ENCODE results near the gene ST6GALNAC1.
"Not testable (repeated sequence)": the region's sequence is repeated elsewhere in the genome, so short reads cannot be mapped to it uniquely, and the experiment has no call there.

Gene ST6GALNAC1

DNA sequence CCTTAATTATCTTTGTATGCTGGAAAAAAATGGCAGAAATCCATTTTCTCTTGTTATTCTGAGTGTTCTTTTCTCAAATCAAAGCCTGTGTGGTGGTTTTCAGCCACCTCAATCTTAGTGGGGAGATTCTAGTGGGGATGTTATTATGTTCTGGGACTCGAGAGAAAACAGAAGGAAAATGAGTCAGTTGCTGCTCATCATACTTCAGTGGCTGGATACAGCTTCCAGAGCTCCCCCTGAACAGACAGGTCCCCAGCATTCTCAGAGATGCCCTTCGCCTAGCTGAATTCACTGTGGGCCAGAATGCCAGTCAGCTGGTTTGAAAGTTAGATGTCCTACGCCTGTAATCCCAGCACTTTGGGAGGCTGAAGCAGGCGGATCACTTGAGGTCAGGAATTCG lies 8.5 kb downstream of the ST6GALNAC1 start:
- Histone ChIP-seq H3K27me3 (ENCODE audit: control insufficient read depth, insufficient read depth, low read length) (no peaks in the 10 kb centered on the region), H3K4me1 (ENCODE audit: control insufficient read depth, insufficient read depth, low read length) (no peaks in the 10 kb centered on the region), H3K4me3 (ENCODE audit: low read length) (no peak overlapping the region), H3K27ac (ENCODE audit: low read depth, low read length) (no peak overlapping the region), H3K36me3 (ENCODE audit: control insufficient read depth, insufficient read depth, low read length) (no peaks in the 10 kb centered on the region), H3K9ac (ENCODE audit: low read length) (no peak overlapping the region)

DNA sequence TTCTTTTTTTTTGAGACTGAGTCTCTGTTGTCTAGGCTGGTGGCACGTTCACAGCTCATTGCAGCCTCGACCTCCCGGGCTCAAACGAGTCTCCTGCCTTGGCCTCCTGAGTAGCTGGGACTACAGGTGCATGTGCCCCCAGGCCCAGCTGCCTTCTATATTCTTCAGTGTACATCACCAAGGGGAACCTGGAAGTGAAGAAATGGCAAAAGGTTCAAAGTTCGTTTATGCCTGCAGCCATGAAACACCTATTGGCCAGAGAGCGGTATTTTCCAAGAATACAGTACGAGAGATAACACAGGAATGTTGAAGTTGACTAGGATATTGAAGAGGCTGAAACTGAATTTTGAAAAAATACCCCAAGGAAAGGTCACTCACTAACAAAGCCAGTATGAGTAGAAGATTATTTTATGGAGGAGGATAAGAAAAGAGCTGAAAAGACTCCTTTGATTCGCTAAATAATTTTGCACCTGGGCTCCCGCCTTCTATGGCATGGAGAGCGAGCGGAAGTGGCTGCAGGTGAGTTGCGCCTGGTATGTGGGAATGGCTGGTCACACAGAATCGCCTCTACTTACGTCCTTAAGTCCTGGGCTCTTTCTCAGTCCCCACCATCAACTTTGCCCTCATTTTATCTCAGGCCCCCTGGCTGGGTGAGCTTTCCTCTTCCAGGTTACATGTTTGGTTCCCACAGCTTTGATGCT lies 9.8 kb downstream of the ST6GALNAC1 start:
- Histone ChIP-seq H3K36me3 (ENCODE audit: control insufficient read depth, insufficient read depth, low read length) (no peaks in the 10 kb centered on the region), H3K9ac (ENCODE audit: low read length) (no peak overlapping the region), H3K4me3 (ENCODE audit: low read length) (no peak overlapping the region), H3K27ac (ENCODE audit: low read depth, low read length) (no peak overlapping the region), H3K4me1 (ENCODE audit: control insufficient read depth, insufficient read depth, low read length) (no peaks in the 10 kb centered on the region), H3K27me3 (ENCODE audit: control insufficient read depth, insufficient read depth, low read length) (no peaks in the 10 kb centered on the region)

DNA sequence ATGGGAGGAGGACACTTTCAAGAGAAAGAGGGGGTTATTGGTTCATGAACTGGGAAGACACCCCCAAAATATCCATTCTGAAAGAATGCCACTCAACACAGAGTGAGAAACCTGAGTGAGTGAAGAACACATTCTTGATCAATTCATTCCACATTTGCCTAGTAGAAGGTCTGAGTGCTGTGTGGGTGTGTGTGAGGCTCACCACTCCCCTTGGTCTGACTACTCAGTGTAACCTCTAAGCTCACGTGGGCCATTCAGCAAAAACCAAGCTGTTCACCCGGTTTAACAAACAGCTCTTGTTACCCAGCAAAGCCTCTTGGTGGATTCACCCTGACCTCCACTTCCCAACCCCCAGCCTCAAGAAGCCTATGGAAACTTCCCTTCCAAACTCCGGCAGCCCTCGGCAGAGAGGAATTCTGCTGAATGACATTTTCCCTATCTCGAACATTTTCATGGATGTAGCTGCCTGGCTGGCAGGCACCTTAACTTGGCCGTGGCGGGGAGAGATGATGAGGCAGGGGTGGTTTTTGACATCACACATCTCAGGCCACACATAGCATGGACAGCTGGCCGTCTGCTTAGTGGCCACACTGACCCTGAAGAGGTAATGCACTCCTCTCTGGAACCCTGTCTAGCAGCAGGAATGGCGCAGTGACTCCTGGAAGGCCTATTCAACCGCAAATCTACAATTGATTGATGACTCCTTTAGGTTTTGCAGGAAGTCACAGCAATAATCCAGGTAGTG lies 11.6 kb downstream of the ST6GALNAC1 start:
- Histone ChIP-seq H3K27me3 (ENCODE audit: control insufficient read depth, insufficient read depth, low read length) (no peaks in the 10 kb centered on the region), H3K4me1 (ENCODE audit: control insufficient read depth, insufficient read depth, low read length) (no peaks in the 10 kb centered on the region), H3K36me3 (ENCODE audit: control insufficient read depth, insufficient read depth, low read length) (peaks cover 3% of the 10 kb centered on the region), H3K4me3 (ENCODE audit: low read length) (no peak overlapping the region), H3K9ac (ENCODE audit: low read length) (no peak overlapping the region), H3K27ac (ENCODE audit: low read depth, low read length) (no peak overlapping the region)

DNA sequence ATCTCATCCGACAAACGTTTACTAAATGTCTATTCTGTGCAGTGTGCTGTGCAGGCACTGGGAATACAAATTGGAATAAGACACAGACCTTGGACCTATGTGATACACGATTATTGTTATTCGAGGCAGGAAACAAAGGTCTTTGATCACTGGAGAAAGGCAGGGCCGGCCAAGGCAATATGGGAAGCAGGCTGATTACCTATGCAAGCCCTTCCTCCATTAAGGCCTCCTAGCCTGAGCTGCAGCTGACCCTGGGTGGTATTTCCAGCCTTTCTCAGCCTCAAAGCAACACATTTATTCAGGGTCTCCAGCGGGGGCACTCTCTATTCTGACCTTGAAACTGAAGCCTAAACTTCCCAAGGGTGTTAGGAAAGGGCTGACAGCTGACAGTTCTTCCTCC lies 13.4 kb downstream of the ST6GALNAC1 start:
- no peaks in the 10 kb centered on the region for H3K27me3 ChIP-seq (ENCODE audit: control insufficient read depth, insufficient read depth, low read length)
- no peak overlapping the region for H3K4me3 ChIP-seq (ENCODE audit: low read length)
- H3K27ac ChIP-seq (ENCODE audit: low read depth, low read length), result no peak overlapping the region
- peaks cover 3% of the 10 kb centered on the region for H3K36me3 ChIP-seq (ENCODE audit: control insufficient read depth, insufficient read depth, low read length)
- H3K4me1 ChIP-seq (ENCODE audit: control insufficient read depth, insufficient read depth, low read length), result no peaks in the 10 kb centered on the region
- no peak overlapping the region for H3K9ac ChIP-seq (ENCODE audit: low read length)

DNA sequence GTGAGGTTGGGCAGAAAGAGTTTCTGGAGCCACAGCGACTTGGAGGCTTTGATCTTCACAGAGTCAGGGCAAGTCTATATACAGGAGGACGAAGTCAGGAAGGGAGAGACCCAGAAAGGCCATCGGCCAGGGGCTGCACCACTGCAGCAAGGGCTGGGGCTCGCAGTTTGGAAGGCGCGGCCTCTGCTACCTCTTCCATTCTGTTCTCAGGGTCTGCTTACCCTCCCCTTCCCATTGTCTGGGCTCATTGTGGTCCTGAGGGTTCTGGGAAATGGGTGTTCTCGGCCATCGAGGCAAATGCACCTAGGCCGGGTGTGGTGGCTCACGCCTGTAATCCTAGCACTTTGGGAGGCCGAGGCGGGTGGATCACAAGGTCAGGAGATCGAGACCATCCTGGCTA lies 16.0 kb downstream of the ST6GALNAC1 start:
- Histone ChIP-seq H3K9ac (ENCODE audit: low read length) (no peak overlapping the region), H3K27ac (ENCODE audit: low read depth, low read length) (no peak overlapping the region), H3K4me1 (ENCODE audit: control insufficient read depth, insufficient read depth, low read length) (no peaks in the 10 kb centered on the region), H3K27me3 (ENCODE audit: control insufficient read depth, insufficient read depth, low read length) (no peaks in the 10 kb centered on the region), H3K4me3 (ENCODE audit: low read length) (no peak overlapping the region), H3K36me3 (ENCODE audit: control insufficient read depth, insufficient read depth, low read length) (peaks cover 3% of the 10 kb centered on the region)

DNA sequence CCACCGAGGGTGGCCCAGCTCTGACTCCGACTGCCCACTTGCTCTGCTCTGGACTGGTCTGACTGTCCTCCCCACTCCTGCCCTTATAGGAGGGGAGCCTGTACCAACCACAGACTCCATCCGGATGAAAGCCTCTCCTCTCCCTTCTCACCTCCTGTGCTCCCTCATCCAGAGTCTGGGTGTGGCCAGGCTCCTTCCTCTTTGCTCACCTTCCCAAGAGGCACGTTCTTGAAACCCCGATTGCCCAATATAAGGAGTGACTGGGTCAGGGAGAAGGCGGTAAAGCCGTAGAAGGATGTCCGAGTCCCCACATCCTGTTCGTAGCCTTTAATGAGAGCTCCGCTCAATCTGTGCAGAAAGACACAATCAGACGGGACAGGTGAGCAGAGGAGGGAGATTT lies 17.1 kb downstream of the ST6GALNAC1 start:
- Histone ChIP-seq H3K27me3 (ENCODE audit: control insufficient read depth, insufficient read depth, low read length) (no peaks in the 10 kb centered on the region), H3K36me3 (ENCODE audit: control insufficient read depth, insufficient read depth, low read length) (peaks cover 3% of the 10 kb centered on the region), H3K4me3 (ENCODE audit: low read length) (no peak overlapping the region), H3K9ac (ENCODE audit: low read length) (no peak overlapping the region), H3K4me1 (ENCODE audit: control insufficient read depth, insufficient read depth, low read length) (no peaks in the 10 kb centered on the region), H3K27ac (ENCODE audit: low read depth, low read length) (no peak overlapping the region)

DNA sequence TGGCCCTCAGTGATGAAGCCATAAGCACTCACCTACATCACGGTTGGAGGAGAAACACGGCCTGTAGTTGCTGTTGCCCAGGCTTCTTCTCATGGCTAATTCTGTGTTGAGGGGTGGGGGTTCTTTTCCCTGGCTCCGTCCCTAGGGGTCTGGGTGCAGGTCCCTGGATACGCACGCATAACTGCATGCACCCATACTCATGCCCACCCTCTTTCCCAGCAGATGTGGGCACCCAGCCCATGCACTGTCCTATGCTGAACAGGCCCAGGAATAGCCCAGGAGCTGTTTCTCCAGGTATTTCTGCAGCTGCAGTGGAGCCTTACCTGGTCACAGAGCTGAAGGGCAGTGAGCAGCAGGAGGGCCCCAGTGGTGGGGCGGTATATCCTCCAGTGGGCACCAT lies 18.1 kb downstream of the ST6GALNAC1 start:
- Histone ChIP-seq H3K27me3 (ENCODE audit: control insufficient read depth, insufficient read depth, low read length) (no peaks in the 10 kb centered on the region), H3K27ac (ENCODE audit: low read depth, low read length) (no peak overlapping the region), H3K36me3 (ENCODE audit: control insufficient read depth, insufficient read depth, low read length) (peaks cover 3% of the 10 kb centered on the region), H3K4me1 (ENCODE audit: control insufficient read depth, insufficient read depth, low read length) (no peaks in the 10 kb centered on the region), H3K4me3 (ENCODE audit: low read length) (no peak overlapping the region), H3K9ac (ENCODE audit: low read length) (no peak overlapping the region)

DNA sequence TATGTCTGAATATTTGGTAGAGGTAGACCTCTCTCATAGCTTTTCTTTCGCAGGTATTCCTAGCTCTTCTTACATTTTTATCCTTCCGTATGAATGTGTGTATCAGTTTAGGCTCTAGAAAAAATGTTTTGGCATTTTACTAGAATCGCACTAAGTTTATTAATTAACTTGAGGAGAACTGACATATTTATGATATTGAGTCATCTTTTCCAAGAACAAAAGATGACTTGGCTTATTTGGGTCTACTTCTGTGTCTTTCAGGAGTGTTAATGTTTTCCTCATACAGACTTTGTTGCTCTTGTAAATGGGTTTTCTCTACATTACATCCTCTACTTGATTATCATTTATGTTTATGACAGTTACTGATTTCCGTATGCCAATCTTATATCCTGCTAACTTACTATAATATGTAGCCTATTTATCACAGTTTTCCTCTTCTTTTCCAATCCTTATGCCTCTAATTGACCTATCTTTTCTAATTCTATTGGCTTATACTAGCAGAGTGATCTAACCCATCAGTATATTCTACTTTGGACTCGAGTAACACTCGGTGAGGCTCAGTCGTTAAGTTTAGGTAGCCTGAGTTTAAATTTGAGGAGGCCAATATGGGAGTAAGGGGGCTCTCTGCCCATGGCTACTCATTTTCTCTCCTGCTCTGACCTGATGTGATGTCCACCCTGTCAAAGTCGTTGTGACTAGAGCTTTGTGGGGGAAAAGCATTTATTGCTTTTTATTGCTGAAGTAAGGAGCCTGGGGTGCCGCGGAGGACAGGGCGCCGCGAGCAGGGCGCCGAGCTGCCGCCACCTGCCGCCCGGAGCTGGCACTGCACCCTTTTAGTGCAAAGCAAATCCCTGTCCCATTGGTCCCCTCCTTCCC lies 20.0 kb downstream of the ST6GALNAC1 start:
- Histone ChIP-seq H3K4me1 (ENCODE audit: control insufficient read depth, insufficient read depth, low read length) (no peaks in the 10 kb centered on the region), H3K27ac (ENCODE audit: low read depth, low read length) (no peak overlapping the region), H3K36me3 (ENCODE audit: control insufficient read depth, insufficient read depth, low read length) (peaks cover 3% of the 10 kb centered on the region), H3K9ac (ENCODE audit: low read length) (no peak overlapping the region), H3K27me3 (ENCODE audit: control insufficient read depth, insufficient read depth, low read length) (no peaks in the 10 kb centered on the region), H3K4me3 (ENCODE audit: low read length) (no peak overlapping the region)

DNA sequence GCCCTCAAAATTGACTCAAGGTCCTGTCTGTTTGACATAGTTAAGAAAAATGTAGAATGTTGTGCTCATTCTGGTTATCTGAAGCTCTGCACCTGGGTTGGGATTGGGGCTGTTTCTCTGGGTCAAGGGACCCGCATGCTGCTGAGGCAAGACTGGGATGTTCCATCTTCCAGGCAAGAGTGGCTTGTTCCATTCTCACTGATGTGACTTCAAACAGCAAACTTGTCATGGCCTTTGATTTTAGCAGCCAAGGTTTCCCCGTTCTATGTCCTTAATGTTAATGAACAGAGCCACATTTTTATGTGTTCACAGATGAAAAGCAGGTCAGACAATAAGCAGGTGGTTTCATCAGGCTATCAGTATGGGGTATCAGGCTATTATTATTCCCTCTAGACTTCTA lies 25.7 kb downstream of the ST6GALNAC1 start:
- no peaks in the 10 kb centered on the region for H3K27me3 ChIP-seq (ENCODE audit: control insufficient read depth, insufficient read depth, low read length)
- H3K4me1 ChIP-seq (ENCODE audit: control insufficient read depth, insufficient read depth, low read length), result no peaks in the 10 kb centered on the region
- no peak overlapping the region for H3K4me3 ChIP-seq (ENCODE audit: low read length)
- no peak overlapping the region for H3K9ac ChIP-seq (ENCODE audit: low read length)
- no peak overlapping the region for H3K27ac ChIP-seq (ENCODE audit: low read depth, low read length)
- H3K36me3 ChIP-seq (ENCODE audit: control insufficient read depth, insufficient read depth, low read length), result no peaks in the 10 kb centered on the region

DNA sequence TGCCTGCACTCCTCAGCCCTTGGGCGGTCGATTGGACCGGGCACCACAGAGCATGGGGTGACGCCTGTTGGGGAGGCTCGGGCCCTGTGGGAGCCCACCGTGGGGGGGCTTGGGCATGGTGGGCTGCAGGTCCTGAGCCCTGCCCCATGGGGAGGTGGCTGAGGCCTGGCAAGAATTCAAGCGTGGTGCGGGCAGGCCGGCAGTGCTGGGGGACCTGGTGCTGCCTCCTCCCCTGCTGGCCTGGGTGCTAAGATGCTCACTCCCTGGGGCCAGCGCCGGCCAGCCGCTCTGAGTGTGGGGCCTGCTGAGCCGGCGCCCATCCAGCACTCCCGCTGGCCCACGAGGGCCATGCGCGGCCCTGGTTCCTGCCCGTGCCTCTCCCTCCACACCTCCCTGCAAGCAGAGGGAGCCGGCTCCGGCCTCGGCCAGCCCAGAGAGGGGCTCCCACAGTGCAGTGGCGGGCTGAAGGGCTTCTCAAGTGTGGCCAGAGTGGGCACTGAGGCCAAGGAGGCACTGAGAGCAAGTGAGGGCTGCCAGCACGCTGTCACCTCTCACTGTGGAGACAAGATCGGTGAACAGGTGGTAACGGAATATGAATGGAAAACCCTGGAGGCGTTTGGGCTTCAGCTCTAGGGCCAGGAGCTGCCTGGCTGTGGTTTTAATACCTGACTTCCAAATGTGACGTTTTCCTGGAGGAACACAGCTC lies 28.5 kb downstream of the ST6GALNAC1 start:
- Histone ChIP-seq H3K27me3 (ENCODE audit: control insufficient read depth, insufficient read depth, low read length) (no peaks in the 10 kb centered on the region), H3K36me3 (ENCODE audit: control insufficient read depth, insufficient read depth, low read length) (no peaks in the 10 kb centered on the region), H3K4me3 (ENCODE audit: low read length) (no peak overlapping the region), H3K9ac (ENCODE audit: low read length) (no peak overlapping the region), H3K4me1 (ENCODE audit: control insufficient read depth, insufficient read depth, low read length) (no peaks in the 10 kb centered on the region), H3K27ac (ENCODE audit: low read depth, low read length) (no peak overlapping the region)

DNA sequence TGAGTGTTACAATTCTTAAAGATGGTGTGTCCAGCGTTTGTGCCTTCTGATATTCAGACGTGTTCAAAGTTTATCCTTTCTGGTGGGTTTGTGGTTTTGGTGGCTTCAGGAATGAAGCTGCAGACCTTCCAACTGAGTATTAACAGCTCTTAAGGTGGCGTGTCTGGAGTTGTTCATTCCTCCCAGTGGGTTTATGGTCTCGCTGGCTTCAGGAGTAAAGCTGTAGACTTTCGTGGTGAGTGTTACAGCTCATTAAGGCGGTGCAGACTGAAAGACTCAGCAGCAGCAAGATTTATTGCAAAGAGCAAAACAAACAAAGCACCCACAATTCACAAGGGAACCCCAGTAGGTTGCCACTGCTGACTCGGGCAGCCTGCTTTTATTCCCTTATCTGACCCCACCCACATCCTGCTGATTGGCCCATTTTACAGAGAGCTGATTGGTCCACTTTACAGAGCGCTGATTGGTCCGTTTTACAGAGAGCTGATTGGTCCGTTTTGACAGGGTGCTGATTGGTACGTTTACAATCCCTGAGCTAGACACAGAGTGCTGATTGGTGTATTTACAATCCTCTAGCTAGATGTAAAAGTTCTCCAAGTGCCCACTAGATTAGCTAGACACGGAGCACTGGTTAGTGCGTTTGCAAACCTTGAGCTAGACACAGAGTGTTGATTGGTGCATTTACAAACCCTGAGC lies 29.3 kb downstream of the ST6GALNAC1 start:
- not testable (repeated sequence) for H3K36me3 ChIP-seq (ENCODE audit: control insufficient read depth, insufficient read depth, low read length); H3K4me1 ChIP-seq (ENCODE audit: control insufficient read depth, insufficient read depth, low read length); H3K27ac ChIP-seq (ENCODE audit: low read depth, low read length); H3K9ac ChIP-seq (ENCODE audit: low read length); H3K4me3 ChIP-seq (ENCODE audit: low read length); H3K27me3 ChIP-seq (ENCODE audit: control insufficient read depth, insufficient read depth, low read length)

Measured in rectal smooth muscle tissue (tissue), 1 donor.